PC-9 (cell line): ENCODE data around the gene KATNBL1.

Experiments used
- CTCF ChIP-seq: fragments of 200-600 bp; sonication (generic); conservative IDR thresholded peaks from 2 replicates; pipeline ENCODE4 v1.6.1; 2017; ENCODE audit warnings: mixed run types, antibody characterized with exemption, mild to moderate bottlenecking, moderate library complexity
- EZH2 ChIP-seq: fragments of 200-600 bp; sonication (generic); IDR thresholded peaks from 2 replicates; pipeline ENCODE4 v1.8.0; 2017; ENCODE audit warnings: antibody characterized with exemption, low read depth

- TF ChIP-seq CTCF = no peak
- no peak for TF ChIP-seq EZH2
Measured at GRCh38 chr15:34259566-34259965, 49.7 kb upstream of the KATNBL1 start.
